OCI-LY3 (cell line): Measurements from ENCODE around the gene MYBPC2.

Experiments
- CTCF ChIP-seq: fragments of 200-600, 300-600 bp; sonication (generic); IDR thresholded peaks from 2 replicates; pipeline ENCODE4 v1.5.1; 2014; ENCODE audit warnings: antibody characterized with exemption, low read length, low read depth
- EZH2phosphoT487 ChIP-seq: fragments of 200-600 bp; shearing (Covaris generic); IDR thresholded peaks from 2 replicates; pipeline ENCODE4 v1.6.1; 2018; ENCODE audit warnings: antibody characterized with exemption, mixed run types, low read depth

GRCh38 chr19:50480281-50481111, 47.8 kb downstream of the MYBPC2 start:
- TF ChIP-seq CTCF (no peak), EZH2phosphoT487 (no peak)
